Liver (tissue), 9 donors: Measurements from ENCODE around the gene SCARF1. TPM values are rescaled to one million over a fixed set of nuclear protein-coding genes. Genes with fewer than 3 reads are reported as not detected.

Experiments
- DNase-seq: peaks from one replicate; pipeline ENCODE4 v3.0.0-alpha.2; 2017; ENCODE audit warnings: low spot score
- H3K27ac ChIP-seq, 2 donors: one replicate each; pipeline ENCODE4 v1.7.0; 2013; ENCODE audit warnings: inconsistent platforms in 2 of 2, low read length in 2 of 2, control low read depth in 1 of 2, low read depth in 1 of 2, mild to moderate bottlenecking in 1 of 2
- H3K27me3 ChIP-seq, 4 donors: one replicate each; pipeline versions ENCODE4 v1.6.1 to v1.7.0; 2013; ENCODE audit warnings: low read length in 3 of 4, inconsistent platforms in 1 of 4, mild to moderate bottlenecking in 1 of 4, moderate library complexity in 1 of 4; ENCODE audit not compliant: control insufficient read depth in 4 of 4, insufficient read depth in 4 of 4
- H3K36me3 ChIP-seq, 4 donors: one replicate each; pipeline versions ENCODE4 v1.6.1 to v1.7.0; 2013; ENCODE audit warnings: low read length in 3 of 4, mild to moderate bottlenecking in 3 of 4, low read depth in 1 of 4, moderate library complexity in 1 of 4; ENCODE audit not compliant: control insufficient read depth in 4 of 4, insufficient read depth in 3 of 4
- H3K4me1 ChIP-seq, 4 donors: one replicate each; pipeline versions ENCODE4 v1.6.1 to v1.7.0; 2013; ENCODE audit warnings: low read length in 3 of 4, mild to moderate bottlenecking in 3 of 4, moderate library complexity in 1 of 4; ENCODE audit not compliant: control insufficient read depth in 4 of 4, insufficient read depth in 4 of 4
- H3K4me3 ChIP-seq, 3 donors: one replicate each; pipeline versions ENCODE4 v1.6.1 to v1.7.0; 2013; ENCODE audit warnings: low read length in 3 of 3, control low read depth in 1 of 3, low read depth in 1 of 3, mild to moderate bottlenecking in 1 of 3
- H3K9ac ChIP-seq, 2 donors: one replicate each; pipeline ENCODE4 v1.7.0; 2013; ENCODE audit warnings: low read length in 2 of 2, mild to moderate bottlenecking in 2 of 2, moderate library complexity in 2 of 2, control low read depth in 1 of 2, low read depth in 1 of 2
- H3K9me3 ChIP-seq, 4 donors: one replicate each; pipeline versions ENCODE4 v1.6.1 to v1.7.0; 2013; ENCODE audit warnings: low read length in 3 of 4; ENCODE audit not compliant: control insufficient read depth in 4 of 4
- CTCF ChIP-seq: fragments of 150-350 bp; IDR thresholded peaks from 2 replicates; pipeline ENCODE4 v1.5.1; 2017; ENCODE audit warnings: improper control_type of control experiment, low read depth, low read length; ENCODE audit not compliant: missing input control
- EGR1 ChIP-seq, 2 donors: IDR thresholded peaks; 2 replicates each; pipeline ENCODE4 v1.6.1; 2016 to 2018; ENCODE audit warnings: antibody characterized with exemption in 2 of 2, low read depth in 2 of 2
- FOXA2 ChIP-seq: IDR thresholded peaks from 2 replicates; pipeline ENCODE4 v1.6.1; 2016; ENCODE audit warnings: antibody characterized with exemption
- HNF4A ChIP-seq, 2 donors: conservative IDR thresholded peaks; 2 replicates each; pipeline ENCODE4 v1.6.1; 2016; ENCODE audit warnings: antibody characterized with exemption in 2 of 2, mild to moderate bottlenecking in 2 of 2
- HNF4G ChIP-seq: IDR thresholded peaks from 2 replicates; pipeline ENCODE4 v1.6.1; 2016; ENCODE audit warnings: antibody characterized with exemption
- JUND ChIP-seq, 2 donors: IDR thresholded peaks; 2 replicates each; pipeline ENCODE4 v1.6.1; 2016; ENCODE audit warnings: antibody characterized with exemption in 2 of 2
- MAX ChIP-seq: IDR thresholded peaks from 2 replicates; pipeline ENCODE4 v1.6.1; 2016; ENCODE audit warnings: antibody characterized with exemption
- NR2F2 ChIP-seq: IDR thresholded peaks from 2 replicates; pipeline ENCODE4 v1.6.1; 2016; ENCODE audit warnings: antibody characterized with exemption
- RAD21 ChIP-seq, 2 donors: IDR thresholded peaks; 2 replicates each; pipeline ENCODE4 v1.6.1; 2016; ENCODE audit warnings: antibody characterized with exemption in 2 of 2, mild to moderate bottlenecking in 2 of 2
- RXRA ChIP-seq, 2 donors: IDR thresholded peaks; 2 replicates each; pipeline ENCODE4 v1.6.1; 2017 to 2018; ENCODE audit warnings: antibody characterized with exemption in 2 of 2, mild to moderate bottlenecking in 1 of 2
- SP1 ChIP-seq: IDR thresholded peaks from 2 replicates; pipeline ENCODE4 v1.6.1; 2018; ENCODE audit warnings: antibody characterized with exemption, mild to moderate bottlenecking
- YY1 ChIP-seq: IDR thresholded peaks from 2 replicates; pipeline ENCODE4 v1.6.1; 2016; ENCODE audit warnings: antibody characterized with exemption, mild to moderate bottlenecking
- WGBS: extraction: QIAGEN DNeasy Blood & Tissue Kit; methylation state at CpG from one replicate; pipeline ENCODE4 v1.1.7; 2013; 5-methylcytosine and 5-hydroxymethylcytosine counted together
- polyA plus RNA-seq, 2 donors: library from polyadenylated mRNA; stranded (reverse) in 1 of 2; unstranded in 1 of 2; fragments of 200-250 nt in 1 of 2; fragments of >200 nt in 1 of 2; fragmentation: Nextera tagmentation in 1 of 2; extraction: Ambion mirVana in 1 of 2; gene quantifications; one replicate each; pipeline versions ENCODE4 v1.2.1 to v1.2.3, GENCODE V29; 2013 to 2015
- total RNA-seq, 2 donors: library from RNA; depleted of rRNA; stranded (reverse); fragments of >200 nt; gene quantifications; one replicate each; pipeline ENCODE4 v1.2.3, GENCODE V29; 2014
- TF ChIP-seq, protein P1 (sequence below): IDR thresholded peaks from 2 replicates; pipeline ENCODE4 v1.6.1; 2016; ENCODE audit warnings: antibody characterized with exemption
- TF ChIP-seq, protein P2 (sequence below): IDR thresholded peaks from 2 replicates; pipeline ENCODE4 v1.6.1; 2016; ENCODE audit warnings: antibody characterized with exemption, mild to moderate bottlenecking
- donor health status: healthy.
- donor health status: healthy.
- donor health status: healthy.
- donor health status: healthy.
- donor health status: healthy.

SCARF1 gene
- total and polyA plus RNA-seq, 4 donors, result 1.3 to 11.9 (median 8.4) TPM

DNA sequence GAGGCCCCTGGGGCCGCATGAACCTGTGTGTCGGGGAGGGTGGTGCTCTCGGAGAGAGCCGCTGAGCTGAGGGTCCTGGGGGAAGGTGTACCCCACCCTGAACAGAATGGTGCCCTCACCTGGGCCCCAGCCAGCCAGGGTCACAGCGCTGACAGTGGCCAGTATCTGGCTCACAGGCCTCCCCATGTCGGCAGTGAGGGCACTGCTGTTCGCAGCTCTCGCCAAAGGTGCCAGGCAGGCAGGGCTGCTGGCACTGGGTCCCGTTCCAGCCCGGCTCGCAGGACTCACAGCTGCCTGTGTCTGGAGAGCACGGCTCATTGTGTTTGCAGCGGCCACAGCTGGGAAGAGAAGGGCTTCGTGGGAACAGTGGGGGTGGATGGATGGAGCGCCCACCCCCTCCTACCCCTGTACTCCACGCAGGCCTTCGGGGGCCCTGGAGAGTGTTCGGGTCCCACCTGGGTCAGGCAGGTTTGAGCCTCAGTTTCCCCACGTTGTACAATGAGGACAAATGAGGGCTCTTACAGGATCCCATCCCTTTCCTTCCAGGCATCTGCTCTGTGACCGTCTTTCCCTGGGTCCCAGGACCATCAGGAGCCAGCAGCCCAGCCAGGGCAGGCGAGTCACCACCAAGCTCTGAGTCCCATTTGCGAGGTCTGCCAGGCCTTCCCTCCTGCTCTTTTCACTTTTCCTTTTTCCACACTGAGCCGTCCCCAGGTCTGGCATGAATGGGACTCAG, 5.0 kb downstream of the SCARF1 start:
- Histone ChIP-seq H3K36me3 (peaks cover 4 to 17% (median 12%) of the 10 kb centered on the region in 4 donors), H3K27me3 (no peaks in the 10 kb centered on the region), H3K9ac (no peak overlapping the region), H3K4me3 (no peak overlapping the region), H3K27ac (no peak overlapping the region), H3K4me1 (peaks cover 5 to 20% (median 12%) of the 10 kb centered on the region in 4 donors), H3K9me3 (no peaks in the 10 kb centered on the region)
- 77% methylated on average over 23 of the region's 23 CpGs for WGBS
- no peak for TF ChIP-seq HNF4G
- no peak for TF ChIP-seq HNF4A (conservative IDR thresholded peaks at IDR 0.05)
- no peak for TF ChIP-seq NR2F2
- TF ChIP-seq CTCF, result no peak
- no peak for TF ChIP-seq SP1
- no peak for TF ChIP-seq MAX
- no peak for TF ChIP-seq RXRA (IDR thresholded peaks at IDR 0.05)
- no peak for TF ChIP-seq YY1
- TF ChIP-seq, protein P1, sequence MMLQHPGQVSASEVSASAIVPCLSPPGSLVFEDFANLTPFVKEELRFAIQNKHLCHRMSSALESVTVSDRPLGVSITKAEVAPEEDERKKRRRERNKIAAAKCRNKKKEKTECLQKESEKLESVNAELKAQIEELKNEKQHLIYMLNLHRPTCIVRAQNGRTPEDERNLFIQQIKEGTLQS, result no peak
- TF ChIP-seq JUND (IDR thresholded peaks at IDR 0.05), result no peak
- TF ChIP-seq EGR1 (IDR thresholded peaks at IDR 0.05; ENCODE audit: low read depth in 2 of 2), result no peak
- TF ChIP-seq RAD21 (IDR thresholded peaks at IDR 0.05), result no peak
- TF ChIP-seq, protein P2, sequence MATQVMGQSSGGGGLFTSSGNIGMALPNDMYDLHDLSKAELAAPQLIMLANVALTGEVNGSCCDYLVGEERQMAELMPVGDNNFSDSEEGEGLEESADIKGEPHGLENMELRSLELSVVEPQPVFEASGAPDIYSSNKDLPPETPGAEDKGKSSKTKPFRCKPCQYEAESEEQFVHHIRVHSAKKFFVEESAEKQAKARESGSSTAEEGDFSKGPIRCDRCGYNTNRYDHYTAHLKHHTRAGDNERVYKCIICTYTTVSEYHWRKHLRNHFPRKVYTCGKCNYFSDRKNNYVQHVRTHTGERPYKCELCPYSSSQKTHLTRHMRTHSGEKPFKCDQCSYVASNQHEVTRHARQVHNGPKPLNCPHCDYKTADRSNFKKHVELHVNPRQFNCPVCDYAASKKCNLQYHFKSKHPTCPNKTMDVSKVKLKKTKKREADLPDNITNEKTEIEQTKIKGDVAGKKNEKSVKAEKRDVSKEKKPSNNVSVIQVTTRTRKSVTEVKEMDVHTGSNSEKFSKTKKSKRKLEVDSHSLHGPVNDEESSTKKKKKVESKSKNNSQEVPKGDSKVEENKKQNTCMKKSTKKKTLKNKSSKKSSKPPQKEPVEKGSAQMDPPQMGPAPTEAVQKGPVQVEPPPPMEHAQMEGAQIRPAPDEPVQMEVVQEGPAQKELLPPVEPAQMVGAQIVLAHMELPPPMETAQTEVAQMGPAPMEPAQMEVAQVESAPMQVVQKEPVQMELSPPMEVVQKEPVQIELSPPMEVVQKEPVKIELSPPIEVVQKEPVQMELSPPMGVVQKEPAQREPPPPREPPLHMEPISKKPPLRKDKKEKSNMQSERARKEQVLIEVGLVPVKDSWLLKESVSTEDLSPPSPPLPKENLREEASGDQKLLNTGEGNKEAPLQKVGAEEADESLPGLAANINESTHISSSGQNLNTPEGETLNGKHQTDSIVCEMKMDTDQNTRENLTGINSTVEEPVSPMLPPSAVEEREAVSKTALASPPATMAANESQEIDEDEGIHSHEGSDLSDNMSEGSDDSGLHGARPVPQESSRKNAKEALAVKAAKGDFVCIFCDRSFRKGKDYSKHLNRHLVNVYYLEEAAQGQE, result no peak
- no peak for DNase-seq

- peaks cover 6 to 20% (median 13%) of the 10 kb centered on the region in 4 donors for H3K36me3 ChIP-seq
- no peaks in the 10 kb centered on the region for H3K9me3 ChIP-seq
- no peak for DNase-seq
- peaks cover 5 to 14% (median 11%) of the 10 kb centered on the region in 4 donors for H3K4me1 ChIP-seq
- no peak overlapping the region for H3K27ac ChIP-seq
- no peaks in the 10 kb centered on the region for H3K27me3 ChIP-seq
- no peak overlapping the region for H3K4me3 ChIP-seq
- H3K9ac ChIP-seq, result no peak overlapping the region
- WGBS, result 84% methylated on average over 11 of the region's 11 CpGs
- TF ChIP-seq FOXA2 (no peak), SP1 (no peak), YY1 (no peak), JUND (IDR thresholded peaks at IDR 0.05) (no peak)
Observed at GRCh38 chr17:1639549-1640180, 5.9 kb downstream of the SCARF1 start.
